Spleen (tissue), 11 donors: ENCODE data around the gene HYAL1. TPM values are rescaled to one million over a fixed set of nuclear protein-coding genes. Genes with fewer than 3 reads are reported as not detected.
"Not testable (repeated sequence)": the region's sequence is repeated elsewhere in the genome, so short reads cannot be mapped to it uniquely, and the experiment has no call there.

ENCODE experiments used
- DNase-seq: peaks from one replicate; pipeline ENCODE4 v3.0.0-alpha.2; 2020
- H3K27ac ChIP-seq, 8 donors: fragments of 200-600 bp; sonication (generic) in 7 of 8; 1 replicate in 4 of 8; 2 replicates in 4 of 8; pipeline versions ENCODE4 v1.5.0 to v1.8.0; 2016 to 2021; ENCODE audit warnings: inconsistent platforms in 4 of 8, mild to moderate bottlenecking in 4 of 8, moderate library complexity in 1 of 8
- H3K27me3 ChIP-seq, 7 donors: fragments of 200-600 bp; sonication (generic) in 6 of 7; replicated peaks in 1 of 7; 1 replicate in 4 of 7; 2 replicates in 3 of 7; pipeline versions ENCODE4 v1.5.0 to v1.8.0; 2016 to 2021; ENCODE audit warnings: inconsistent platforms in 3 of 7, mild to moderate bottlenecking in 1 of 7
- H3K36me3 ChIP-seq, 6 donors: fragments of 200-600 bp; sonication (generic) in 5 of 6; 1 replicate in 4 of 6; 2 replicates in 2 of 6; pipeline versions ENCODE4 v1.5.0 to v1.8.0; 2016 to 2021; ENCODE audit warnings: inconsistent platforms in 2 of 6
- H3K4me1 ChIP-seq, 6 donors: fragments of 200-600 bp; sonication (generic) in 5 of 6; 1 replicate in 3 of 6; 2 replicates in 3 of 6; pipeline versions ENCODE4 v1.5.0 to v1.8.0; 2016 to 2021; ENCODE audit warnings: inconsistent platforms in 3 of 6
- H3K4me3 ChIP-seq, 8 donors: fragments of 200-600 bp; sonication (generic) in 7 of 8; 1 replicate in 4 of 8; 2 replicates in 4 of 8; pipeline versions ENCODE4 v1.5.0 to v1.8.0; 2016 to 2021; ENCODE audit warnings: inconsistent platforms in 4 of 8, mild to moderate bottlenecking in 4 of 8, moderate library complexity in 2 of 8
- H3K9me3 ChIP-seq, 8 donors: fragments of 200-600 bp; sonication (generic) in 7 of 8; 1 replicate in 4 of 8; 2 replicates in 4 of 8; pipeline versions ENCODE4 v1.5.0 to v1.8.0; 2016 to 2021; ENCODE audit warnings: inconsistent platforms in 4 of 8
- POLR2A ChIP-seq, 3 donors: fragments of 450-650 bp; IDR thresholded peaks; one replicate each; pipeline ENCODE4 v1.5.1; 2017; ENCODE audit warnings: antibody characterized with exemption in 3 of 3, mild to moderate bottlenecking in 1 of 3
- POLR2AphosphoS5 ChIP-seq, 3 donors: sonication (generic); formaldehyde crosslinking; IDR thresholded peaks; one replicate each; pipeline ENCODE4 v1.5.1; 2017; ENCODE audit warnings: antibody characterized with exemption in 3 of 3
- WGBS, 5 donors: extraction: QIAGEN DNeasy Blood & Tissue Kit in 3 of 5; methylation state at CpG; one replicate each; pipeline versions ENCODE4 v1.1.5 to v1.1.7; 2013 to 2018; 5-methylcytosine and 5-hydroxymethylcytosine counted together
- intact Hi-C: fragments of 100-400 bp; cut with DNase I; formaldehyde crosslinking; loops from one replicate; pipeline ENCODE4 v1.15.0; 2023; ENCODE audit warnings: low total_unique reads
- polyA plus RNA-seq, 3 donors: library from polyadenylated mRNA; stranded (reverse); fragments of 200-250 nt; gene quantifications; one replicate each; pipeline ENCODE4 v1.2.1, GENCODE V29; 2013
- total RNA-seq, 7 donors: library from RNA; depleted of rRNA in 3 of 7; stranded (reverse); fragments of >200 nt in 3 of 7; fragmentation: NEBNext Ultra II Directional in 4 of 7; extraction: Animal tissue kit (Norgen Biotek cat#: 25700) in 4 of 7; gene quantifications; one replicate each; pipeline versions ENCODE4 v1.1.0 to v1.2.1, GENCODE V29; 2016 to 2021
- TF ChIP-seq, protein P1 (sequence below), 11 experiments: fragments of 200-600 bp in 7 of 11; fragments of 450-650 bp in 4 of 11; sonication (generic) in 4 of 11; IDR thresholded peaks in 8 of 11; conservative IDR thresholded peaks in 3 of 11; 1 replicate in 7 of 11; 2 replicates in 4 of 11; pipeline versions ENCODE4 v1.4.0 to v1.8.0; 2016 to 2021; ENCODE audit warnings: antibody characterized with exemption in 11 of 11, inconsistent platforms in 4 of 11, mild to moderate bottlenecking in 1 of 11
- donor health status: healthy with polysubstance abuse.
- donor health status: DM: no; HTN: no; CAD: no; lungs with moderate emphysema.
- donor health status: DM: no; HTN: no; CAD: no.
- donor health status: Bipolar disorder and iron deficiency.
- donor health status: healthy.
- donor health status: DM: no; HTN: no; CAD: no.
- donor health status: DM: yes; HTN: yes; CAD: no.

Gene HYAL1
- total and polyA plus RNA-seq, 10 donors, result 18.2 to 172 (median 97.8) TPM

DNA sequence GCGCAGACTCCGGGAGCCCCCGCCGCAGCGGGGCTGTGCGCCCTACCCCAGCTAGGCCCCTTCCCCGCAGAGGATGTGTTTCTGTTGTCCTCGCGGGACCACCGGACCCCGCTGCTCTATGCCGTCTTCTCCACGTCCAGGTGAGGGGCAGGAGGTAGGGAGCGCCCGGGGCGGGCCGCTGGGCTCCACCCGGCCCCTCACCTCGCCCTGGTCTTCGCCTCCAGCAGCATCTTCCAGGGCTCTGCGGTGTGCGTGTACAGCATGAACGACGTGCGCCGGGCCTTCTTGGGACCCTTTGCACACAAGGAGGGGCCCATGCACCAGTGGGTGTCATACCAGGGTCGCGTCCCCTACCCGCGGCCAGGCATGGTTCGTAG is 29.7 kb downstream of the HYAL1 start:
- H3K27me3 ChIP-seq, result peaks cover 5 to 54% (median 41%) of the 10 kb centered on the region in 7 donors
- H3K9me3 ChIP-seq, result no peaks in the 10 kb centered on the region
- H3K36me3 ChIP-seq, result no peaks in the 10 kb centered on the region
- peak overlapping the region in 5 of 8 donors; percentile 10 to 56 (median 16) for H3K4me3 ChIP-seq
- intact Hi-C loops, result loop anchor here (2.0 to 10.0 kb wide), 3 partner anchors 46 to 149 kb away; partner anchors contain the start of gene GNAT1
- H3K4me1 ChIP-seq, result peaks cover 10 to 72% (median 51%) of the 10 kb centered on the region in 6 donors
- 36 to 63% (median 42%) methylated on average over 15 to 31 of the region's 31 CpGs for WGBS, 5 donors
- TF ChIP-seq POLR2A (IDR thresholded peaks at IDR 0.05), result no peak
- TF ChIP-seq, protein P1, sequence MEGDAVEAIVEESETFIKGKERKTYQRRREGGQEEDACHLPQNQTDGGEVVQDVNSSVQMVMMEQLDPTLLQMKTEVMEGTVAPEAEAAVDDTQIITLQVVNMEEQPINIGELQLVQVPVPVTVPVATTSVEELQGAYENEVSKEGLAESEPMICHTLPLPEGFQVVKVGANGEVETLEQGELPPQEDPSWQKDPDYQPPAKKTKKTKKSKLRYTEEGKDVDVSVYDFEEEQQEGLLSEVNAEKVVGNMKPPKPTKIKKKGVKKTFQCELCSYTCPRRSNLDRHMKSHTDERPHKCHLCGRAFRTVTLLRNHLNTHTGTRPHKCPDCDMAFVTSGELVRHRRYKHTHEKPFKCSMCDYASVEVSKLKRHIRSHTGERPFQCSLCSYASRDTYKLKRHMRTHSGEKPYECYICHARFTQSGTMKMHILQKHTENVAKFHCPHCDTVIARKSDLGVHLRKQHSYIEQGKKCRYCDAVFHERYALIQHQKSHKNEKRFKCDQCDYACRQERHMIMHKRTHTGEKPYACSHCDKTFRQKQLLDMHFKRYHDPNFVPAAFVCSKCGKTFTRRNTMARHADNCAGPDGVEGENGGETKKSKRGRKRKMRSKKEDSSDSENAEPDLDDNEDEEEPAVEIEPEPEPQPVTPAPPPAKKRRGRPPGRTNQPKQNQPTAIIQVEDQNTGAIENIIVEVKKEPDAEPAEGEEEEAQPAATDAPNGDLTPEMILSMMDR (IDR thresholded peaks at IDR 0.05 in 8 of 11, conservative IDR thresholded peaks at IDR 0.05 in 3 of 11), result no peak
- no peak for TF ChIP-seq POLR2AphosphoS5 (IDR thresholded peaks at IDR 0.05)
- DNase-seq, result no peak
- H3K27ac ChIP-seq, result no peak overlapping the region

DNA sequence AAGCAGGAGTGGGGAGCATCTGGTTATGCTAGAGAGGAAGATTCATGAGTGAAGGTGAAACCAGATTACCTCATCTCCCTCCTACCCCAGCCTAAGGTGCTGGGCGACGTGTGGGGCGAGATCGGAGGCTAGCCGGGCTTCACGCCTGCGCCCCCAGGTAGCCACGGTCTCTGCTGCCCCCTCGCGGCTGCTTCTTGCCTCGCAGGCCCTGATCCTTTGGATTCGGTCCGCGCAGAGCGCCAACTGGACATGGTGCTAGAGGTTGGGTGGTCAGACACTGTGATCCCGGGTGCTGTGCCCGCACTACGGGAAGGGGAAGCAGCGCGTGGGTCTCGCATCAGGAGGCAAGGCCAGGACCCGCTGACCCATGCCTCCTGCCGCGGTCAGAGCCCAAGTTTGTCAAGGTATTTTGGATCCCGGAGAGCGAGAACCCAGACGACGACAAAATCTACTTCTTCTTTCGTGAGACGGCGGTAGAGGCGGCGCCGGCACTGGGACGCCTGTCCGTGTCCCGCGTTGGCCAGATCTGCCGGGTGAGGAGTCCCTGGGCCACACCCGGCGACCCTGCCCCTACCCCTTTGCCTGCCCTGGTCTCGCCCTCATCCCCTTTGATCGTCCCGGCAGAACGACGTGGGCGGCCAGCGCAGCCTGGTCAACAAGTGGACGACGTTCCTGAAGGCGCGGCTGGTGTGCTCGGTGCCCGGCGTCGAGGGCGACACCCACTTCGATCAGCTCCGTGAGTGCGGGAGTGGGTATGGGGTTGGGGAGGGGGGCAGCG is 30.3 kb downstream of the HYAL1 start:
- intact Hi-C loops, result loop anchor here (2.0 to 10.0 kb wide), 3 partner anchors 46 to 148 kb away; partner anchors contain the start of gene GNAT1
- TF ChIP-seq POLR2AphosphoS5 (IDR thresholded peaks at IDR 0.05) (peak; percentile 73 to 85 (median 77)), POLR2A (IDR thresholded peaks at IDR 0.05) (no peak)
- TF ChIP-seq, protein P1 (IDR thresholded peaks at IDR 0.05 in 8 of 11, conservative IDR thresholded peaks at IDR 0.05 in 3 of 11), result peak; percentile 99 to 100 (median 99)
- peak overlapping the region in 7 of 8 donors; percentile 10 to 56 (median 16) for H3K4me3 ChIP-seq

DNA sequence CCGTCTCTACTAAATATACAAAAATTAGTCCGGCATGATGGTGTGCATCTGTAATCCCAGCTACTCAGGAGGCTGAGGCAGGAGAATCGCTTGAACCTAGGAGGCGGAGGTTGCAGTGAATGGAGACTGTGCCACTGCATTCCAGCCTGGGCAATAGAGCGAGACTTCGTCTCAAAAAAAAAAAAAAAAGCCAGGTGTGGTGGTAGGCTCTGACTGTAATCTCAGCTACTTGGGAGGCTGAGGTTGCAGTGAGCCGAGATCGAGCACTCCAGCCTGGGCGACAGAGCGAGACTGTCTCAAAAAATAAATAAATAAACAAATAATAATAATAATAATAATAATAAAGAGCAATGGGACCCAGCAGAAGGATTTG is 30.9 kb downstream of the HYAL1 start:
- WGBS, 5 donors, result 69 to 79% (median 75%) methylated on average over 10 of the region's 10 CpGs
- DNase-seq, H3K27ac ChIP-seq, H3K4me3 ChIP-seq, H3K36me3 ChIP-seq, H3K9me3 ChIP-seq: not testable (repeated sequence)
- intact Hi-C loops, result loop anchor here (2.0 to 10.0 kb wide), 3 partner anchors 45 to 148 kb away; partner anchors contain the start of gene GNAT1
- H3K4me1 ChIP-seq, result peaks cover 14 to 83% (median 56%) of the 10 kb centered on the region in 6 donors
- peaks cover 5 to 54% (median 41%) of the 10 kb centered on the region in 7 donors for H3K27me3 ChIP-seq

More for the DNA sequence above, 30.3 kb downstream of the HYAL1 start:
- Histone ChIP-seq H3K9me3 (no peaks in the 10 kb centered on the region), H3K4me1 (peaks cover 14 to 78% (median 53%) of the 10 kb centered on the region in 6 donors), H3K27me3 (peaks cover 5 to 52% (median 41%) of the 10 kb centered on the region in 7 donors), H3K27ac (peak overlapping the region in 1 of 8 donors; percentile 46), H3K36me3 (no peaks in the 10 kb centered on the region)
- 4 to 9% (median 5%) methylated on average over 37 to 61 of the region's 61 CpGs for WGBS, 5 donors
- peak; percentile 97 for DNase-seq

DNA sequence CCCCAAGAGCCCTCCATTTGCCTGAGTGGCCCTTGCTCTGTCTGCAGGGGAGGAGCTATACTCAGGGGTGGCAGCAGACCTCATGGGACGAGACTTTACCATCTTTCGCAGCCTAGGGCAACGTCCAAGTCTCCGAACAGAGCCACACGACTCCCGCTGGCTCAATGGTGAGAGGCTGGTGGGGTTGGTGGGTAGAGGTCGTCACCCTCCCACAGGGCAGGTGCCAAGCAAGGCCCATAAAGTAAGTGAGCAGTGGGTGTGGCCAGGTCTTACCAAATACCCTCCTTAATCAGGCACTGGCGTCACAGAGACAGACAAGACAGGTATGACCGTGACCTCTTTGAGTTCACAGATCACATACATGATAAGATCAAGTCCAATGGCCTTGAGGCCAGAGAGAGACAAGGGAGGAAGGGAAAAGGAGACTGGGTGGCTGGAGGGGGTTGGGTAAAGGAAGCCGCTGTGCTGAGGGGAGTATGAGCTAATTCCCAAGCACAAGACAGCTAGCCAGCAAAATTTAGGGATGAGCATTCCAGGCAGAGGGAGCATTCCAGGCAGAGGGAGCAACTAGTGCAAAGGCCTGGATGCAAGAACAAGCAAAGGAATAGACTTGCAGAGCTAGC is 31.9 kb downstream of the HYAL1 start:
- WGBS, 5 donors, result 70 to 80% (median 76%) methylated on average over 5 to 10 of the region's 10 CpGs
- H3K9me3 ChIP-seq, result no peaks in the 10 kb centered on the region
- no peak overlapping the region for H3K27ac ChIP-seq
- H3K4me1 ChIP-seq, result peaks cover 14 to 83% (median 59%) of the 10 kb centered on the region in 6 donors
- no peak for DNase-seq
- peaks cover 4 to 55% (median 34%) of the 10 kb centered on the region in 7 donors for H3K27me3 ChIP-seq
- H3K4me3 ChIP-seq, result no peak overlapping the region
- TF ChIP-seq POLR2AphosphoS5 (IDR thresholded peaks at IDR 0.05) (no peak), POLR2A (IDR thresholded peaks at IDR 0.05) (no peak)
- TF ChIP-seq, protein P1 (IDR thresholded peaks at IDR 0.05 in 8 of 11, conservative IDR thresholded peaks at IDR 0.05 in 3 of 11), result no peak
- no peaks in the 10 kb centered on the region for H3K36me3 ChIP-seq
- intact Hi-C loops, result loop anchor here (5.0 to 10.0 kb wide), 2 partner anchors 44 to 147 kb away; no protein-coding TSS in a partner anchor
